Astrocyte (in vitro differentiated cells and primary cell): ENCODE results near the gene ACTG2.

Experiments
- EZH2 ChIP-seq: IDR thresholded peaks from 2 replicates; pipeline ENCODE4 v1.6.1; 2012; ENCODE audit warnings: mild to moderate bottlenecking, low read length, inconsistent platforms; ENCODE audit not compliant: insufficient read depth
- TF ChIP-seq, protein P1 (sequence below): IDR thresholded peaks from 2 replicates; pipeline ENCODE4 v1.5.1; 2011; ENCODE audit warnings: low read depth, mild to moderate bottlenecking, inconsistent platforms, low read length, moderate library complexity; ENCODE audit not compliant: insufficient read depth

DNA sequence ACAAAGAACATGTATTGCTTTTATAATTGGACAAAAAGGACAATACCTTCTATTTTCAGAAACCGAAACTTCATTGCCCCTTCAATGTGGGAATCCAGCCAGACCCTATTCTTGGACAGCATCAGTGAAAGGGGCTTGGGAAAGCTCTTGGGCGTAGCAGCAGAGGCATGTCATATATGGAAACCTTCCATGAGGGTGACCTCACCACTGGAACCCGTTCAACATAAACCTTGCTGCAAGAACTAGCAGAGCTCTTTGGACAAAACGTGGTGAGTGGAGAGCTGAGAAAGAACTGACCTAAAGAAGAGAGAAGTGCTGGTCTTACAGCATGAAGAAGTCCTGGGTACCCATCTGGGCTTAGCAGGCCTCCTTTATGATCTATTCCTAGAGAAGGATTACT is 22.7 kb upstream of the ACTG2 start:
- TF ChIP-seq, protein P1, sequence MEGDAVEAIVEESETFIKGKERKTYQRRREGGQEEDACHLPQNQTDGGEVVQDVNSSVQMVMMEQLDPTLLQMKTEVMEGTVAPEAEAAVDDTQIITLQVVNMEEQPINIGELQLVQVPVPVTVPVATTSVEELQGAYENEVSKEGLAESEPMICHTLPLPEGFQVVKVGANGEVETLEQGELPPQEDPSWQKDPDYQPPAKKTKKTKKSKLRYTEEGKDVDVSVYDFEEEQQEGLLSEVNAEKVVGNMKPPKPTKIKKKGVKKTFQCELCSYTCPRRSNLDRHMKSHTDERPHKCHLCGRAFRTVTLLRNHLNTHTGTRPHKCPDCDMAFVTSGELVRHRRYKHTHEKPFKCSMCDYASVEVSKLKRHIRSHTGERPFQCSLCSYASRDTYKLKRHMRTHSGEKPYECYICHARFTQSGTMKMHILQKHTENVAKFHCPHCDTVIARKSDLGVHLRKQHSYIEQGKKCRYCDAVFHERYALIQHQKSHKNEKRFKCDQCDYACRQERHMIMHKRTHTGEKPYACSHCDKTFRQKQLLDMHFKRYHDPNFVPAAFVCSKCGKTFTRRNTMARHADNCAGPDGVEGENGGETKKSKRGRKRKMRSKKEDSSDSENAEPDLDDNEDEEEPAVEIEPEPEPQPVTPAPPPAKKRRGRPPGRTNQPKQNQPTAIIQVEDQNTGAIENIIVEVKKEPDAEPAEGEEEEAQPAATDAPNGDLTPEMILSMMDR = no peak
- TF ChIP-seq EZH2 = no peak
